GM18508 (cell line): ENCODE results near the gene CD79B.

ENCODE experiments used
- ATAC-seq: cut with Tn5 transposase; IDR thresholded peaks from one replicate; pipeline ENCODE4 v1.9.1; 2021; ENCODE audit warnings: moderate number of reproducible peaks; ENCODE audit not compliant: insufficient read depth, unreplicated experiment

The CD79B gene

GRCh38 chr17:63931981-63932561 lies at the start of gene CD79B:
Gene CD79B, minus strand, starts transcription at chr17:63932331. Its CDS starts 70 bp downstream, at chr17:63932261.
- ATAC-seq = no peak

GRCh38 chr17:63978272-63979200 lies 46.4 kb upstream of the CD79B start:
- ATAC-seq = no peak

GRCh38 chr17:63976702-63977101 lies 44.6 kb upstream of the CD79B start:
- ATAC-seq = no peak

- ATAC-seq = no peak
Measured at GRCh38 chr17:63975541-63976092, 43.5 kb upstream of the CD79B start.

DNA sequence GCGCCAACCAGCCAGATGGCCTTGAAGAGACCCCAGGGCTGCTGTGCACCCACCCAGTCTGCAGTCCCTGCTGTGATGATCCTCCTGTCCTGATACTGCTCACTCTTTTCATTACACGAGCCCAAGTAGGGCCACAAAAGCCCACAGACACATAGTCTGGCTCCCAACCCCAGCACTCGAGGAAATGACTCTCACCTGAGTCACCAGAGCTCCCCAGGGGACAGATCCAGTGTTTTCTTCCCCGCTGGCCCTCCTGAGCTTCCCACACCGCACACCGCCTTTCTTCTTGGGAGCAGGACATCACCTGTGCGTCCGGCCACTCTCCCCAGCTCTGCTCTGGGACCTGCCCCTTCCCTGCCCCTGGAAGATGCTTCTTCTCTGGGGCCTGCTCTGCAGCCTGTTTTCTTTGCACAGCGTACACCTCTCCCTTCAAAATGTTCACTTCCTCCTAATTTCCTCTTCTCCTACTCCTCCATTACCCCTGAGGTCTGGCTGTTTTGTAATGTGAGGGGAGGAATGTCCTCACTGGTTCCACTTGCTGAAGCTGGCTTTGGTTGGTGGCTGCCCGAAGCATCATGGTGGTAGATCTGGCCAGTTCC lies 42.6 kb upstream of the CD79B start:
- ATAC-seq = no peak

DNA sequence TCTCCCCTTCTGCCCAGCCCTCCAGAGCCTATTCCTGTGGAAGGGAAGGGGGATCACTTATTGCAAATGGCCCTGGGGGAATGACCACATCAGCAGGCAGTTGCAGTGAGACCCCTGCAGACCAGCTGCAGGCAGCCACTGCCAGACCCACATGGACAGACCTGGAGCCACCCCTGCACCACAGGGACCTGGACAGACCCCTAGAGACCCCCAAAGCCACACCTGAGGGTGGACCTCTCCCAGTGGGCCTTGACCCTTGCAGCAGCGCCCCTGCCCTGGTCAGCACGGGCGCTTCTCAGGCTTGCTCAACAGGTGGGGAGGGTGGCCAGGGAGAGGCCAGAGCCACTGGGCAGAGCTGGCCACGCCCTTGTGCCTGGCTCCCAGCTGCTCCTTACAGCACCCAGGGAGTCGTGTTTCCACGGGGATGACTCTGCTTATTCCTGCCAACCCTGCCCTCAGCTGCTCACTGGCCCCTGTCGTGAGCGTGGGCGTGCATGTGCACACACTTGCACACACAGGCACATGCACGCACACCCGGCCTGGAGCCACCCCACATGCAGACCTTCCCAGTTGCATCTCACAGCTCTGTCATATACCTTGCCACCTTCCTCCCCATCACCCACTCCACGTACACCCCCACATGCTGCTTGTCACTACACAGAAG lies 41.9 kb upstream of the CD79B start:
- no peak for ATAC-seq

GRCh38 chr17:63973247-63973646 lies 41.1 kb upstream of the CD79B start:
- ATAC-seq = no peak

DNA sequence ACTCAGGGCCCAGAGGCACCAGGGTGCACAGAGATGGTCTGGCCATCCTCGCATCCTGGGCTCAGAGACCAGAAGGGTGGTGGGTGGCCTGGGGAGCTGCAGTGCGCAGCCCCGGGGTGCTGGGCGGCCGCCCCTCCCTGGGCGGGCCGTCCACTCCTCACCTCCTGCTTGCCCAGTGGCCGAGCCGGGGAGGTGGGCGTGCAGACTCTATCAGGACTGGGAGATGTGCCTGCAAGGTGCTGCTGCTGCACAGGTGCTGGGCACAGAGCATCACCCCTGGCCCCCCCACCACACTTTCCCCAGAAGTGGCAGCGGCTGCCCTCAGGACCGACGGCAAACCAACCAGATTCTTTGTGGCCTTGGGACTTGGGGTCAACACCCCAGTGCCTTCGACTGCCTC lies 40.7 kb upstream of the CD79B start, which contains the start of gene SCN4A:
SCN4A (minus strand) TSS at position 123 of the 400 bp plus-strand sequence; CDS start at position 46, 77 bp downstream.
- no peak for ATAC-seq

DNA sequence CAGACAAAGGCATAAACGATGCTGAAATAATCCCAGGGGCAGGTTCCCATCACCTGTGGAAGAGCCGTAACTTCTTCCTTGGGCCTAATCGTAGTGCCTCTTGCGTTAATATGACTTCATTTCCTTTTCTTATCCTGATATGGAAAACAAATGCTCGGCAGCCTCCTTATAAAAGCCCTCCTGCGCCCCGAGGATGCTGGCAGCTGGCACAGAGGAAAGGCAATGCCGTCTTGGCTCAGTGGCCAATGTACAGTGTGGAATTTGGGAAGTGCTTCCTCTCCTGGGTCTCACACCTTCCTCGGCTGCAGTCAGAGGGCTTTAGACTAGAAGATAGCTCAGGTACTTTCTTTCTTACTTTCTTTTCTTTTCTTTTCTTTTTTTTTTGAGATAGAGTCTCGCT lies 37.1 kb upstream of the CD79B start:
- ATAC-seq = no peak

GRCh38 chr17:63967953-63968352 lies 35.8 kb upstream of the CD79B start:
- no peak for ATAC-seq

GRCh38 chr17:63966646-63967264 lies 34.6 kb upstream of the CD79B start:
- ATAC-seq = no peak

DNA sequence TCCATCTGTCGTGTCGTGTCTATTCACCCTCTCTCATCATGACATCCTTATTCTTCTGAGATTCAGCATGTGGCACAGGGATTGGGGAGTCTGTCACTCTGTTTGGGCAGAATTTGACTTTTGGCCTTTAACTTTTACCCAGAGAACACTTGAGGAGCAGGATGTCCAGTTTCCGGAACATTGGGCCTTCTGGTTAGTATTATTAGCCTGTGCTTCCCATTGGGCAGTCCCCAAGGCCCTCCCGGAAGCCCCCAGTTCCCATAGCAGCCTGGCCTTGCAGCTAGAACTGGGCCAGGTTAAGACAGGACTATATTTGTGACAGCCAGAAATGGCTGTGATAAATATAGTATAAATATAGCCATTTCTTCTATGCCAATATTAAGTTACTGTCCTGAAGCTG lies 31.0 kb upstream of the CD79B start:
- ATAC-seq = no peak

DNA sequence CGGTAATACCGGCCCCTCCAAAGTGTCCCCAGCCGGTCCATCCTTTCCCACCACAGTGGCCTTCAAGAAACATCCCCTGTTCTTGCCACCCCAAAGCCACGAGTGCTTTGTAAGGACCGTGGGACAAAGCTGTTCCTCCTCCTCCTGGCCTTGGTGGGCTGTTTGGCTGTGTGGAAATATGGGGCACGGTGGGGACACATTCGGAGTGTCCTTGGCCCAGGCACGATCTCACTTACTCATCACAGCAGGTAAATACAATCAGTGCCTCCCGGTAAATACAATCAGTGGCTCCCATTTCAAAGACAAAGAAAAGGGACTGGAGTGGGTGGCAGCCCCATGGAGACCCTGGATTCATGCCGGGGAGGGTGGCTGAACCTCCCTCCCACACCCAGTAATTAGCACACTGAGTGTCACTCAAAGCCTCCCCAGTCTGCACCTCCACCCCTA lies 30.2 kb upstream of the CD79B start:
- no peak for ATAC-seq

DNA sequence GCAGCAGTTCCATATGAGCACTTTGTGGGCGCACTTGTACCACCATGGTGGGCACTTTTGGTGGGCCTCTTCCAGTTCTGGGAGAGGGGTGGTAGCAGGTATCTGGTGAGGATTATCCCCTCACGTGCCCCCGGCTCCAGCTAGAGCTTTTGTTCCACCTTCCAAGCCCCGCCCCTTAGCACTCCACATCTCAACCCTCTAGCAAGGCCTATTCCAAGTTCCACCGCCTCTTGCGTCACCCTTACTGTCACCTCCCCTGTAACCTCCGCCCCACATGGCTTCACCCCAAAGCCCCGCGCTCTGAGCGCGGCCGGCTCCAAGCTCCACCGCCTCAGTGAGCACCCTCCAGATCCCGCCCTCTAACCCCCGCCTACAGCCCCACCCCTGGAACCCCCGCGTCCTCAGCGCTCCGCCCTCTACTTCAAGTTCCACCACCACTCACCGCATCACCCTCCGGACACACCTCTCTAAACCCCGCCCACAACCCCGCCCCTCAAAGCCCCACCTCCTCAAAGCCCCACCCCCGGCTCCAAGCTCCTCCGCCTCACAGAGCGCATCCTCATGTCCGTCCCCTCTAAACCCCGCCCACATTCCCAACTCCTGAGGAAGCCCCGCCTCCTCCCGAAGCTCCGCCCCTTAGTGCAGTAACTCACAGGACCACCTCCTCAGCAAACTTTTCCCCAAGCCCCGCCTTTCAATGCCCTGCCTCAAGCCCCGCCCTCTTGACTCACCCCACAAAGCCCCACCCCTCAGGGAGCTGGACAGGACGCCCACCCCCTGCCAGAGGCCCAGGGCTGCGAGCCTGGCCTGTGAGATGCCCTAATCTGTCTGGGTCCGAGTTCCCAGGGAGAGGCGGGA lies 29.5 kb upstream of the CD79B start:
- no peak for ATAC-seq

GRCh38 chr17:63960430-63960829 lies 28.3 kb upstream of the CD79B start:
- ATAC-seq = no peak

DNA sequence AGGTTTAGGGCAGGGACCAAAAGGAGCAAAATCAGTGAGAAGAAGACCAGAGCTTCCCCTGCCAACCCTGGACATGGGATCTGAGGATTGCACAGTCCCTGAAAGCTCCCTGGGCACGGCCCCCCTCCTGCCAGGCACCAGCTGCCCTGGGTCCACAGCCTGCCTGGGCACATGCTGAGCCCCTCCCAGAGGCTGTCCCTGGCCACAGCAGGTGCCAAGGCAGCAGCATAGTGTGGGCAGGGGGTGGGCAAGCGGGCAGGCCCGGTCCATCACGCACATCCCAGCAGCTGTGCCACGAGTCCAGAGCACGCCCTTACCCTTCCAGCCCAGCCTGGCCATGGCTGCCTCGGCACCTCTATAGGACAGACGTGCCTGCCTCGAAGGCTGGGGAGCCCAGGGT lies 27.9 kb upstream of the CD79B start:
- no peak for ATAC-seq

DNA sequence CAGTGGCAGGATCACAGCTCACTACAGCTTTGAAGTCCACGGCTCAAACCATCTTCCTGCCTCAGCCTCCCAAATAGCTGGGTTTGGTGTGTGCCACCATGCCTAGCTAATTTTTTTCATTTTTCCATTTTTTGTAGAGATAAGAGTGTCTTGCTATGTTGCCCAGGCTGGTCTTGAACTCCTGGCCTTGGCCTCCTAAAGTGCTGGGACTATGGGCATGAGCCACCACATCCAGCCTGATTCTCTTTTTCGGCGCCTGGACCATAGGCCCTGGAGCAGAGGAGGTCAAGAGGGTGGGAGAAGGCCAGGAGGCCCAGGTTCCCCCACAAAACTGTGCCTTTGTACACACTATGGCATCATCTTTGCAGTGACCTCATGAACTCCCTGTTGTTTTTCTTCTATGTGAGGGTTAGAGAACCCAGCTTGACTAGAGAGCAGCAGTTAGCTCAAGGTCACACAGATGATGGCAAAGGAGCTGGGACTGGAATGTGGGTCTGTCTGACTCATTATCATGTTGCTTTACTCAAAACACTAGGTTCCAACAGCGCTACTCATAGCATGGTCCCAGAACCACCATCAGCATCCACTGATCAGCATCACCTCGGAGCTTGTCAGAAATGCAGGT lies 24.3 kb upstream of the CD79B start:
- no peak for ATAC-seq

GRCh38 chr17:63955791-63956190 lies 23.7 kb upstream of the CD79B start:
- ATAC-seq = no peak

GRCh38 chr17:63955232-63955631 lies 23.1 kb upstream of the CD79B start:
- no peak for ATAC-seq
